GM19324 (cell line): ENCODE results near the gene EPB41L1.
"Not testable (repeated sequence)": the region's sequence is repeated elsewhere in the genome, so short reads cannot be mapped to it uniquely, and the experiment has no call there.

Experiments used
- ATAC-seq: cut with Tn5 transposase; IDR thresholded peaks from one replicate; pipeline ENCODE4 v1.9.1; 2021; ENCODE audit warnings: mild to moderate bottlenecking, moderate library complexity; ENCODE audit not compliant: unreplicated experiment, low FRiP score

The EPB41L1 gene

GRCh38 chr20:36122931-36123288 is 31.6 kb upstream of the EPB41L1 start:
- no peak for ATAC-seq

GRCh38 chr20:36125097-36125496 is 29.4 kb upstream of the EPB41L1 start:
- no peak for ATAC-seq

GRCh38 chr20:36126836-36127527 is 27.6 kb upstream of the EPB41L1 start:
- ATAC-seq: no peak

GRCh38 chr20:36128463-36129159 is 25.9 kb upstream of the EPB41L1 start:
- ATAC-seq: no peak

GRCh38 chr20:36129160-36129543 is 25.4 kb upstream of the EPB41L1 start:
- ATAC-seq: no peak

GRCh38 chr20:36130390-36130789 is 24.1 kb upstream of the EPB41L1 start:
- ATAC-seq: no peak

GRCh38 chr20:36132802-36133211 is 21.7 kb upstream of the EPB41L1 start:
- no peak for ATAC-seq

- ATAC-seq: no peak
Measured at GRCh38 chr20:36133821-36134220, 20.7 kb upstream of the EPB41L1 start.

GRCh38 chr20:36135159-36135558 is 19.4 kb upstream of the EPB41L1 start:
- no peak for ATAC-seq

- ATAC-seq: no peak
Measured at GRCh38 chr20:36135821-36136220, 18.7 kb upstream of the EPB41L1 start.

- ATAC-seq: not testable (repeated sequence)
Measured at GRCh38 chr20:36137313-36137712, 17.2 kb upstream of the EPB41L1 start.

- ATAC-seq: no peak
Measured at GRCh38 chr20:36141310-36141709, 13.2 kb upstream of the EPB41L1 start.

- ATAC-seq: no peak
Measured at GRCh38 chr20:36144336-36144735, 10.2 kb upstream of the EPB41L1 start.

GRCh38 chr20:36145877-36146707 is 8.4 kb upstream of the EPB41L1 start:
- ATAC-seq: no peak

- ATAC-seq: no peak
Measured at GRCh38 chr20:36147690-36148089, 6.8 kb upstream of the EPB41L1 start.

GRCh38 chr20:36148439-36148838 is 6.1 kb upstream of the EPB41L1 start:
- no peak for ATAC-seq

- no peak for ATAC-seq
Measured at GRCh38 chr20:36149012-36149411, 5.5 kb upstream of the EPB41L1 start.

- no peak for ATAC-seq
Measured at GRCh38 chr20:36149469-36149868, 5.1 kb upstream of the EPB41L1 start.

- ATAC-seq: no peak
Measured at GRCh38 chr20:36150489-36150846, 4.1 kb upstream of the EPB41L1 start.

- ATAC-seq: no peak
Measured at GRCh38 chr20:36150847-36151539, 3.5 kb upstream of the EPB41L1 start.

- ATAC-seq: no peak
Measured at GRCh38 chr20:36152261-36152660, 2.3 kb upstream of the EPB41L1 start.
